PC-3 (cell line): Measurements from ENCODE around the gene SPHK2.

Experiments
- CTCF ChIP-seq: fragments of 300-600 bp; sonication (generic); conservative IDR thresholded peaks from 2 replicates; pipeline ENCODE4 v1.5.1; 2017; ENCODE audit warnings: antibody characterized with exemption, low read depth, mild to moderate bottlenecking, low read length
- EZH2 ChIP-seq: fragments of 300-600 bp; sonication (generic); IDR thresholded peaks from one replicate; pipeline ENCODE4 v1.6.1; 2017; ENCODE audit warnings: antibody characterized with exemption, mild to moderate bottlenecking, low read length; ENCODE audit not compliant: unreplicated experiment

GRCh38 chr19:48658483-48658882 lies 39.2 kb downstream of the SPHK2 start:
- no peak for TF ChIP-seq CTCF
- TF ChIP-seq EZH2 = no peak
